ENCODE data around the gene LRFN3.
"Not testable (repeated sequence)": the region's sequence is repeated elsewhere in the genome, so short reads cannot be mapped to it uniquely, and the experiment has no call there.

The LRFN3 gene

DNA sequence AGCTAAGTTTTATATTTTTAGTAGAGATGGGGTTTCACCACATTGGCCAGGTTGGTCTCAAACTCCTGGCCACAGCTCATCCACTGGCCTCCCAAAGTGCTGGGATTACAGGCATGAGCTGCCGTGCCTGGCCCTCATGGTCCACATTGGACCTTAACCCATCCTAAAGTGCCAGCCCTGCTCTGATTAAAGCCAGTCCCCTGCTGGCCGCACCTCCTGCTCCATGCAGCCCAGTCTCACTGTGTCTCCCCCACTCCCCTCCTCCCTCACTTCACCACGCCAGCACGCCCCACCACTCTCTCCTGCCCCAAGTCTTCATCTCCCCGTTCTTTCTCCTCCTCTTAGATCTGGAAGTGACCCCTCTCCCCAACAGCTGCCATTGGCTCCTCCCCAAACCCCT lies 42.1 kb downstream of the LRFN3 start:
- H3K9me3 ChIP-seq (ENCODE audit: control insufficient read depth, low read length) = no peaks in the 10 kb centered on the region
- no peaks in the 10 kb centered on the region for H3K27me3 ChIP-seq (ENCODE audit: control insufficient read depth, insufficient read depth, low read length)
- H3K9ac ChIP-seq = no peak overlapping the region
- H3K4me2 ChIP-seq (ENCODE audit: low read length) = no peak overlapping the region
- TF ChIP-seq, protein P1, sequence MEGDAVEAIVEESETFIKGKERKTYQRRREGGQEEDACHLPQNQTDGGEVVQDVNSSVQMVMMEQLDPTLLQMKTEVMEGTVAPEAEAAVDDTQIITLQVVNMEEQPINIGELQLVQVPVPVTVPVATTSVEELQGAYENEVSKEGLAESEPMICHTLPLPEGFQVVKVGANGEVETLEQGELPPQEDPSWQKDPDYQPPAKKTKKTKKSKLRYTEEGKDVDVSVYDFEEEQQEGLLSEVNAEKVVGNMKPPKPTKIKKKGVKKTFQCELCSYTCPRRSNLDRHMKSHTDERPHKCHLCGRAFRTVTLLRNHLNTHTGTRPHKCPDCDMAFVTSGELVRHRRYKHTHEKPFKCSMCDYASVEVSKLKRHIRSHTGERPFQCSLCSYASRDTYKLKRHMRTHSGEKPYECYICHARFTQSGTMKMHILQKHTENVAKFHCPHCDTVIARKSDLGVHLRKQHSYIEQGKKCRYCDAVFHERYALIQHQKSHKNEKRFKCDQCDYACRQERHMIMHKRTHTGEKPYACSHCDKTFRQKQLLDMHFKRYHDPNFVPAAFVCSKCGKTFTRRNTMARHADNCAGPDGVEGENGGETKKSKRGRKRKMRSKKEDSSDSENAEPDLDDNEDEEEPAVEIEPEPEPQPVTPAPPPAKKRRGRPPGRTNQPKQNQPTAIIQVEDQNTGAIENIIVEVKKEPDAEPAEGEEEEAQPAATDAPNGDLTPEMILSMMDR (IDR thresholded peaks at IDR 0.05) = no peak
- H2AFZ ChIP-seq = no peak overlapping the region
- no peaks in the 10 kb centered on the region for H3K4me1 ChIP-seq
- no peak overlapping the region for H3K4me3 ChIP-seq (ENCODE audit: low read depth, low read length)
- no peak overlapping the region for H3K27ac ChIP-seq
- H3K79me2 ChIP-seq = no peaks in the 10 kb centered on the region
- no peaks in the 10 kb centered on the region for H3K36me3 ChIP-seq (ENCODE audit: control insufficient read depth, insufficient read depth, low read length)

DNA sequence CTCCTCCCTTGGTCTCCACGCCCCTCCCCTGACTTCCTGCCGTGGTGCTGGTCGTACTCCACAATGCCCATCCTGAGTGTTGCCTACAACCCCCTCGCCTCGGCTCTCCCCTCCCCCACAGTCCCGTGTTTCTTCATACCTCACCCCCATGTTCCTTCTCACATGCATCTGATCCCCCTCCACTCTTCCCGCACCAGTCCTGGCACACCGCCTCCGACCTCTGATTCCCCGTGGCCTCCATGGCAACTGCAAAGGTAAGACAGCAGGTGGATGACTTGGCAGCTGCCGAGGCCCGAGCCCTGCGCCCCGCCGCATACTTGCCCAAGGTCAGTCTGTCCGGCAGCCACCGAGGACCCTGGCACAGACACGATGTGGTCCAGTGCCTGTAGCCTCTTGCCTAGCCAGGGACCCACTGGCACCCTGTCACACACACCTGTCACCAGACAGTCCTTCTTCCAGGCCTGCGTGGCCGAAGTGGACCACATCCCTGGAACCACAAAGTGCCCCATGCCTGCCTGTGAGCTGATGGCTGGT lies 42.7 kb downstream of the LRFN3 start:
- H2AFZ ChIP-seq = no peak overlapping the region
- H3K4me3 ChIP-seq (ENCODE audit: low read depth, low read length) = no peak overlapping the region
- H3K4me1 ChIP-seq = no peaks in the 10 kb centered on the region
- no peaks in the 10 kb centered on the region for H3K79me2 ChIP-seq
- no peaks in the 10 kb centered on the region for H3K27me3 ChIP-seq (ENCODE audit: control insufficient read depth, insufficient read depth, low read length)
- no peak overlapping the region for H3K4me2 ChIP-seq (ENCODE audit: low read length)
- TF ChIP-seq, protein P1 (IDR thresholded peaks at IDR 0.05) = no peak
- no peak overlapping the region for H3K9ac ChIP-seq
- H3K27ac ChIP-seq = no peak overlapping the region
- no peaks in the 10 kb centered on the region for H3K9me3 ChIP-seq (ENCODE audit: control insufficient read depth, low read length)
- no peaks in the 10 kb centered on the region for H3K36me3 ChIP-seq (ENCODE audit: control insufficient read depth, insufficient read depth, low read length)

DNA sequence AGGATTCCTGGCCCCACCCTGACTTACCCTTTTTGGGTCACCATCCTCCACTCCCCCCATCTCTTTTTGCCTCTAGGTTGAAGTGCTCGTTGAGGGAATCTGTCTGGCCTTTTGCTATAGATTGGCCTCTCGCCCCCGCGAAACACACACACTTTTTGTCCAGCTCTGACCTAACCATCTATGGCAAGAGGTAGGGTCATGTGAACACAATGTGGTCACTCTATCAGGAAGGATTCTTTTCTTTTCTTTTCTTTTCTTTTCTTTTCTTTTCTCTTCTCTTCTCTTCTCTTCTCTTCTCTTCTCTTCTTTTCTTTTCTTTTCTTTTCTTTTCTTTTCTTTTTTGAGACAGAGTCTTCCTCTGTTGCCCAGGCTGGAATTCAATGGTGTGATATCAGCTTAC lies 44.8 kb downstream of the LRFN3 start:
- not testable (repeated sequence) for H3K9ac ChIP-seq; H3K79me2 ChIP-seq; H3K36me3 ChIP-seq (ENCODE audit: control insufficient read depth, insufficient read depth, low read length); H2AFZ ChIP-seq; H3K4me1 ChIP-seq; H3K27ac ChIP-seq; H3K4me3 ChIP-seq (ENCODE audit: low read depth, low read length); H3K27me3 ChIP-seq (ENCODE audit: control insufficient read depth, insufficient read depth, low read length); H3K9me3 ChIP-seq (ENCODE audit: control insufficient read depth, low read length); H3K4me2 ChIP-seq (ENCODE audit: low read length)

DNA sequence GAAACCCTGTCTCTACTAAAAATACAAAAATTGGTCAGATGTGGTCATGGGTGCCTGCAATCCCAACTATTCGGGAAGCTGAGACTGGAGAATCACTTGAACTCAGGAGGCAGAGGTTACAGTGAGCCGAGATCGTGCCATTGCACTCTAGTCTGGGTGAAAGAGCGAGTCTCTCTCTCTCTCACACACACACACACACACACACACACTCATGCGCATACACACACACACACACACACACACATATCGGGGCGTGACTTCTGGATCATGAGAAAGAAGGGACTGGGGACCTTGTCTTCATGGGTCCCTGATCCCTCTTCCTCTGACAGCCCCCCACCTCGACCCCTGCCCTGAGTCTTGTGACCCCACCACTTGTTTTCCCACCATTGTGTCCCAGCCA lies 47.0 kb downstream of the LRFN3 start:
- H3K27me3 ChIP-seq (ENCODE audit: control insufficient read depth, insufficient read depth, low read length) = no peaks in the 10 kb centered on the region
- no peak overlapping the region for H3K4me3 ChIP-seq (ENCODE audit: low read depth, low read length)
- H3K4me2 ChIP-seq (ENCODE audit: low read length) = no peak overlapping the region

DNA sequence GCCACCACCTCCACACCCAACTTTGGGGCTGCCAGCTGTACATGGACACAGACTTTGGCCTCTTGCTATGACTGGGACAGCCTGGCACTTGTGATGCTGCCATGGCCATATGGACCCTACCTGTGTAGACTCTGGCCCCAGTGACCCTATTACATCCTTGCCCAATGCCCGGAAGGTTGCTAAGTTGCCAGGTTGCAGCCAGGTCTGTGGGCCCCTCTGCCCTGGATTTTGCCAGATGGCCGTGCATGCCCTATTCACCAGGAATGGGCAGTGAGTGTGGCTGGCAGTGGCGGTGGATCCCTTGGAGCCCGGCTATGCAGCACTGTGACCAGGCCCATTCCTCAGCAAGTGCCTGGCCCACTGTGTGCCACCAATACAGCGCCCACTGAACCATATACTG lies 49.9 kb downstream of the LRFN3 start:
- Histone ChIP-seq H3K27ac (no peak overlapping the region), H3K9ac (no peak overlapping the region), H3K79me2 (no peaks in the 10 kb centered on the region), H3K4me3 (ENCODE audit: low read depth, low read length) (no peak overlapping the region), H3K36me3 (ENCODE audit: control insufficient read depth, insufficient read depth, low read length) (no peaks in the 10 kb centered on the region), H3K9me3 (ENCODE audit: control insufficient read depth, low read length) (no peaks in the 10 kb centered on the region), H2AFZ (no peak overlapping the region), H3K27me3 (ENCODE audit: control insufficient read depth, insufficient read depth, low read length) (no peaks in the 10 kb centered on the region), H3K4me1 (no peaks in the 10 kb centered on the region), H3K4me2 (ENCODE audit: low read length) (no peak overlapping the region)
- TF ChIP-seq, protein P1 (IDR thresholded peaks at IDR 0.05) = no peak

More for the DNA sequence above, 47.0 kb downstream of the LRFN3 start:
- TF ChIP-seq, protein P1 (IDR thresholded peaks at IDR 0.05) = no peak
- no peaks in the 10 kb centered on the region for H3K9me3 ChIP-seq (ENCODE audit: control insufficient read depth, low read length)
- H3K36me3 ChIP-seq (ENCODE audit: control insufficient read depth, insufficient read depth, low read length) = no peaks in the 10 kb centered on the region
- no peaks in the 10 kb centered on the region for H3K79me2 ChIP-seq
- H3K9ac ChIP-seq = no peak overlapping the region
- no peak overlapping the region for H3K27ac ChIP-seq
- H3K4me1 ChIP-seq = no peaks in the 10 kb centered on the region
- H2AFZ ChIP-seq = no peak overlapping the region

All from parathyroid adenoma (tissue), 2 donors.